ENCODE results near the gene KRTAP10-10.

KRTAP10-10 gene

GRCh38 chr21:44686000-44686781 lies 49.0 kb downstream of the KRTAP10-10 start:
- no peak for DNase-seq

- no peak for DNase-seq
Observed at GRCh38 chr21:44686843-44687561, 49.8 kb downstream of the KRTAP10-10 start.

- no peak for DNase-seq
Observed at GRCh38 chr21:44687671-44688070, 50.5 kb downstream of the KRTAP10-10 start.

Measured in stimulated activated CD4-positive, alpha-beta T cell treated with anti-CD3 and anti-CD28 coated beads, Interleukin-2, amount 100 ng/mL, for 48 hours (primary cell).